ENCODE results near the gene CPNE8. TPM values are rescaled to one million over a fixed set of nuclear protein-coding genes. Genes with fewer than 3 reads are reported as not detected.

Gene CPNE8
- polyA plus RNA-seq, 2 donors = 2.5 to 4.5 TPM

- Histone ChIP-seq H3K36me3 (ENCODE audit: control insufficient read depth in 2 of 2, insufficient read depth in 2 of 2, low read length in 1 of 2) (no peaks in the 10 kb centered on the region), H3K27ac (ENCODE audit: low read depth in 2 of 2, low read length in 1 of 2) (no peak overlapping the region), H3K4me3 (ENCODE audit: low read depth in 1 of 2, low read length in 2 of 2) (no peak overlapping the region), H3K9me3 (ENCODE audit: control insufficient read depth in 2 of 2, insufficient read depth in 1 of 2, low read depth in 1 of 2, low read length in 1 of 2) (no peaks in the 10 kb centered on the region), H3K27me3 (ENCODE audit: control insufficient read depth in 1 of 2, insufficient read depth in 2 of 2, low read length in 2 of 2) (no peaks in the 10 kb centered on the region), H3K4me1 (ENCODE audit: control insufficient read depth in 2 of 2, insufficient read depth in 2 of 2, low read length in 1 of 2) (peaks cover 0 to 4% of the 10 kb centered on the region in 2 donors)
- 43 to 46% methylated on average over 3 of the region's 3 CpGs for WGBS, 2 donors
These were observed 1.8 kb downstream of the CPNE8 start for GRCh38 chr12:38903596-38903995.

- Histone ChIP-seq H3K27me3 (ENCODE audit: control insufficient read depth in 1 of 2, insufficient read depth in 2 of 2, low read length in 2 of 2) (no peaks in the 10 kb centered on the region), H3K36me3 (ENCODE audit: control insufficient read depth in 2 of 2, insufficient read depth in 2 of 2, low read length in 1 of 2) (no peaks in the 10 kb centered on the region), H3K4me3 (ENCODE audit: low read depth in 1 of 2, low read length in 2 of 2) (no peak overlapping the region), H3K4me1 (ENCODE audit: control insufficient read depth in 2 of 2, insufficient read depth in 2 of 2, low read length in 1 of 2) (no peaks in the 10 kb centered on the region), H3K9me3 (ENCODE audit: control insufficient read depth in 2 of 2, insufficient read depth in 1 of 2, low read depth in 1 of 2, low read length in 1 of 2) (no peaks in the 10 kb centered on the region), H3K27ac (ENCODE audit: low read depth in 2 of 2, low read length in 1 of 2) (no peak overlapping the region)
- WGBS, 2 donors = 69 to 74% methylated on average over 2 of the region's 2 CpGs
These were observed 7.2 kb downstream of the CPNE8 start for GRCh38 chr12:38898001-38898684.

GRCh38 chr12:38895446-38895845 lies 9.9 kb downstream of the CPNE8 start:
- WGBS, 2 donors = 86% methylated on average over 1 of the region's 1 CpG
- Histone ChIP-seq H3K9me3 (ENCODE audit: control insufficient read depth in 2 of 2, insufficient read depth in 1 of 2, low read depth in 1 of 2, low read length in 1 of 2) (no peaks in the 10 kb centered on the region), H3K27ac (ENCODE audit: low read depth in 2 of 2, low read length in 1 of 2) (no peak overlapping the region), H3K4me1 (ENCODE audit: control insufficient read depth in 2 of 2, insufficient read depth in 2 of 2, low read length in 1 of 2) (peaks cover 0 to 2% of the 10 kb centered on the region in 2 donors), H3K4me3 (ENCODE audit: low read depth in 1 of 2, low read length in 2 of 2) (no peak overlapping the region), H3K27me3 (ENCODE audit: control insufficient read depth in 1 of 2, insufficient read depth in 2 of 2, low read length in 2 of 2) (no peaks in the 10 kb centered on the region), H3K36me3 (ENCODE audit: control insufficient read depth in 2 of 2, insufficient read depth in 2 of 2, low read length in 1 of 2) (no peaks in the 10 kb centered on the region)

GRCh38 chr12:38892976-38893375 lies 12.4 kb downstream of the CPNE8 start:
- no peak overlapping the region for H3K4me3 ChIP-seq (ENCODE audit: low read depth in 1 of 2, low read length in 2 of 2)
- peaks cover 0 to 2% of the 10 kb centered on the region in 2 donors for H3K4me1 ChIP-seq (ENCODE audit: control insufficient read depth in 2 of 2, insufficient read depth in 2 of 2, low read length in 1 of 2)
- no peaks in the 10 kb centered on the region for H3K36me3 ChIP-seq (ENCODE audit: control insufficient read depth in 2 of 2, insufficient read depth in 2 of 2, low read length in 1 of 2)
- no peaks in the 10 kb centered on the region for H3K27me3 ChIP-seq (ENCODE audit: control insufficient read depth in 1 of 2, insufficient read depth in 2 of 2, low read length in 2 of 2)
- H3K27ac ChIP-seq (ENCODE audit: low read depth in 2 of 2, low read length in 1 of 2) = no peak overlapping the region
- H3K9me3 ChIP-seq (ENCODE audit: control insufficient read depth in 2 of 2, insufficient read depth in 1 of 2, low read depth in 1 of 2, low read length in 1 of 2) = no peaks in the 10 kb centered on the region

DNA sequence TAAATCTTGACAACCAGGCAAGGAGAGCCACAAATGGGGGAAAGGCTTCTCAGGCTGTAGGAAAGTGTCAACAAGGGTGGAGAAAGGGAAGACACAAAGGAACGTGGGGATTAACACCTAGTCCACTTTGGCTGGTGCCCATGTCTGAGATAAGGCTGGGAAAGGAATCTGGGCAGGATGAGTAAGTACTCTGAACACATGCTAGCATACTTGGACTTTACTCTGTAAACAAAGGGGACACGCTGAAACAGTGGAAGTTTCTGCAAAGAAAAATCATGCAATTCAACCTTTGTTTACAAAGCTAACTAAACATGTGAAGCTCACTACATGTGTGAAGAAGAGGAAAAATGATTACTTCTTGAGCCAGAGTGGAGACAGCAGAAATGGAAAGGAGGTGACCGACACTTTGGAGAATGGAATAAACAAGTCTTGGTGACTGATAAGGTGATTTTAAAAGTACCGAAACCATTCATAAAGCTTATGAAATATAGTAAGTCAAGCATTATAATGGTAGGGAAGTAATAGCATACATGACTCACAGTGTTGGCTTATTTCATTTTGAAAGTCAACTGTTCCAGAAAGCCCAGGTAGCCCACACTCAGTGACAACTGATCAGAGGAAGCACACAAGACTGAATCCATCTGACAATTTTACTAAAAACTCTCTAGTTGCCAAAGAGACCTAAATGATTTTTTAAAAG lies 13.2 kb downstream of the CPNE8 start:
- H3K4me1 ChIP-seq (ENCODE audit: control insufficient read depth in 2 of 2, insufficient read depth in 2 of 2, low read length in 1 of 2) = peaks cover 0 to 2% of the 10 kb centered on the region in 2 donors
- no peaks in the 10 kb centered on the region for H3K36me3 ChIP-seq (ENCODE audit: control insufficient read depth in 2 of 2, insufficient read depth in 2 of 2, low read length in 1 of 2)
- H3K9me3 ChIP-seq (ENCODE audit: control insufficient read depth in 2 of 2, insufficient read depth in 1 of 2, low read depth in 1 of 2, low read length in 1 of 2) = no peaks in the 10 kb centered on the region
- 28 to 31% methylated on average over 4 of the region's 4 CpGs for WGBS, 2 donors
- no peak overlapping the region for H3K27ac ChIP-seq (ENCODE audit: low read depth in 2 of 2, low read length in 1 of 2)
- no peak overlapping the region for H3K4me3 ChIP-seq (ENCODE audit: low read depth in 1 of 2, low read length in 2 of 2)
- no peaks in the 10 kb centered on the region for H3K27me3 ChIP-seq (ENCODE audit: control insufficient read depth in 1 of 2, insufficient read depth in 2 of 2, low read length in 2 of 2)

DNA sequence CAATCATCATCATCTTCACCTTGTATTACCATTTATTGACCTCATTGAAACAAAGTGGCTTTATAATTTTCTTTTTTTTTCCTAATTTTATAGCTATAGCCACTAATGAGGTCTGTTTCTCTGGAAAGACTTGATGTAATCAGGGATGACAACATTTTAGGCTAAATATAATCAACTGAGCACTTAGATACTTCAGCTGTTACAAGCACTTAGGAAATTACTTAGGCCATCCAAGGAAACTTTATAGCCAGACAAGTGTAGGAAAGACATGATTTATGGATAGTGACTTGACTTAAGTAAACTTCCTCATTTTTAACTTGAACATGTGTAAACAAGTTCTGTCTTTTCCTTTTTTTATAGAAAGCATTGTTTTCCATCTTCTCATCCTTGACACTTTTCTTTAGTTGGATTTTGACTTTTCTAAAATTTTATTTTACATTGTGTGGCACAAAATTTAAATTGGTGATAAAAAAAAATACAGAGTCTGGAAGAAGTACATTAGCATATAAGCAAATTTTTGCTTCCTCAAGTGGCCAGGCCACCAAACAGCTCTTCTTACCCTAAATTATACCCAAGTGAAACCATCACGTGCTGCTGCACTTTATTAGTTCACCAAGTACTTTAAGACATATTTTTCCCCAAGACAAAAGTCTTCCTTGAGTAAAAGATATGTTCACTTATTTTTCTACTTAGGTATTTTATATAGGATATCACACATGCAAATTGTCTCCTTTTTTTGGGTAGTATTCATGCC lies 15.1 kb downstream of the CPNE8 start:
- H3K27ac ChIP-seq (ENCODE audit: low read depth in 2 of 2, low read length in 1 of 2) = no peak overlapping the region

GRCh38 chr12:38889297-38889815 lies 16.0 kb downstream of the CPNE8 start:
- Histone ChIP-seq H3K27me3 (ENCODE audit: control insufficient read depth in 1 of 2, insufficient read depth in 2 of 2, low read length in 2 of 2) (no peaks in the 10 kb centered on the region), H3K9me3 (ENCODE audit: control insufficient read depth in 2 of 2, insufficient read depth in 1 of 2, low read depth in 1 of 2, low read length in 1 of 2) (no peaks in the 10 kb centered on the region), H3K27ac (ENCODE audit: low read depth in 2 of 2, low read length in 1 of 2) (no peak overlapping the region), H3K36me3 (ENCODE audit: control insufficient read depth in 2 of 2, insufficient read depth in 2 of 2, low read length in 1 of 2) (no peaks in the 10 kb centered on the region), H3K4me3 (ENCODE audit: low read depth in 1 of 2, low read length in 2 of 2) (no peak overlapping the region), H3K4me1 (ENCODE audit: control insufficient read depth in 2 of 2, insufficient read depth in 2 of 2, low read length in 1 of 2) (peaks cover 0 to 2% of the 10 kb centered on the region in 2 donors)
- WGBS, 2 donors = 85 to 91% methylated on average over 5 of the region's 5 CpGs

More for the DNA sequence above, 15.1 kb downstream of the CPNE8 start:
- Histone ChIP-seq H3K4me3 (ENCODE audit: low read depth in 1 of 2, low read length in 2 of 2) (no peak overlapping the region), H3K27me3 (ENCODE audit: control insufficient read depth in 1 of 2, insufficient read depth in 2 of 2, low read length in 2 of 2) (no peaks in the 10 kb centered on the region), H3K4me1 (ENCODE audit: control insufficient read depth in 2 of 2, insufficient read depth in 2 of 2, low read length in 1 of 2) (peaks cover 0 to 2% of the 10 kb centered on the region in 2 donors), H3K9me3 (ENCODE audit: control insufficient read depth in 2 of 2, insufficient read depth in 1 of 2, low read depth in 1 of 2, low read length in 1 of 2) (no peaks in the 10 kb centered on the region), H3K36me3 (ENCODE audit: control insufficient read depth in 2 of 2, insufficient read depth in 2 of 2, low read length in 1 of 2) (no peaks in the 10 kb centered on the region)
- WGBS, 2 donors = 69 to 72% methylated on average over 1 of the region's 1 CpG

DNA sequence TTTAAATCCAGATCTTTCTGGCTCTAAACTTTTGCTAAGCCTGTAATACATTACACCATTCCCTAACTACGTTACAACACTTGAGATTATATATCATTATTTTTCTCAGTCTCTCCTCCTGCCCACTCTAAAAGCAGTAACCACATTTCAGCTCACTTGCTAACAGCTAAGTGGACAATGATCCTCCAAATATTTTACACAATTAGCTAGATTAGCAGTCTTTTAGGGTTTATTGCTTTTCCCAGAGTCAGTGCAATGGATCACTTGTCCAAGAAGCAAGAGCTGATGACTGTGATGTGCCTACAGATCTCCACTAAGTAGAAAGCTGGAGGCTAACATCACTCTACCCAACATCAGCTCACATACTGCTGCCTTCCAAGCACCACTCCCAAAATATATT lies 17.6 kb downstream of the CPNE8 start:
- Histone ChIP-seq H3K9me3 (ENCODE audit: control insufficient read depth in 2 of 2, insufficient read depth in 1 of 2, low read depth in 1 of 2, low read length in 1 of 2) (no peaks in the 10 kb centered on the region), H3K36me3 (ENCODE audit: control insufficient read depth in 2 of 2, insufficient read depth in 2 of 2, low read length in 1 of 2) (no peaks in the 10 kb centered on the region), H3K27ac (ENCODE audit: low read depth in 2 of 2, low read length in 1 of 2) (no peak overlapping the region), H3K4me1 (ENCODE audit: control insufficient read depth in 2 of 2, insufficient read depth in 2 of 2, low read length in 1 of 2) (peaks cover 0 to 2% of the 10 kb centered on the region in 2 donors), H3K4me3 (ENCODE audit: low read depth in 1 of 2, low read length in 2 of 2) (no peak overlapping the region), H3K27me3 (ENCODE audit: control insufficient read depth in 1 of 2, insufficient read depth in 2 of 2, low read length in 2 of 2) (no peaks in the 10 kb centered on the region)
- 73 to 84% methylated on average over 1 of the region's 1 CpG for WGBS, 2 donors

DNA sequence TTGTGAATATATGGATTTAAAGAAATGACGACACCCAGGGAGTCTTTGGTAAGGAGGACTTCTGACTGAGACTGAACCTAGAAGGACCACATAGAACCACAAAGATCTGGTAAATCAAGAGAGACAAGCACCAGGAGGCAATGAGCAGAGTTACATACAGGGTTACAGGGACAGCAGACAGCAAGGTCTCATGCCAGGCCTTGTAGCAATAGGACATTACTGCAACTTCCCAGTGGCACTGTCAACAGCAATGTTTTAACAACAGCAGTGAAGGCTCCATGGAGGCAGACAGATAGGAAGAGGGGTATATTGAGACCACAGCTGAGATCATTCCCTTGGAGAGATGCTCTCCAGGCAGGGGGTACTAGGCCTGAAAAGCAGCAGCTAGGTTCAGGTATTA lies 18.5 kb downstream of the CPNE8 start:
- H3K36me3 ChIP-seq (ENCODE audit: control insufficient read depth in 2 of 2, insufficient read depth in 2 of 2, low read length in 1 of 2) = no peaks in the 10 kb centered on the region
- 97 to 100% methylated on average over 1 of the region's 1 CpG for WGBS, 2 donors
- peaks cover 0 to under 1% of the 10 kb centered on the region in 2 donors for H3K4me1 ChIP-seq (ENCODE audit: control insufficient read depth in 2 of 2, insufficient read depth in 2 of 2, low read length in 1 of 2)
- no peaks in the 10 kb centered on the region for H3K9me3 ChIP-seq (ENCODE audit: control insufficient read depth in 2 of 2, insufficient read depth in 1 of 2, low read depth in 1 of 2, low read length in 1 of 2)
- H3K27ac ChIP-seq (ENCODE audit: low read depth in 2 of 2, low read length in 1 of 2) = no peak overlapping the region
- no peak overlapping the region for H3K4me3 ChIP-seq (ENCODE audit: low read depth in 1 of 2, low read length in 2 of 2)
- no peaks in the 10 kb centered on the region for H3K27me3 ChIP-seq (ENCODE audit: control insufficient read depth in 1 of 2, insufficient read depth in 2 of 2, low read length in 2 of 2)
